ENCODE measurements around the gene KAZN. TPM values are rescaled to one million over a fixed set of nuclear protein-coding genes. Genes with fewer than 3 reads are reported as not detected.

KAZN gene
- total RNA-seq, 1 donor from 2014 or later, result 7.9 TPM

- H3K36me3 Mint-ChIP-seq (ENCODE audit: unreplicated experiment), result no peaks in the 10 kb centered on the region
- H3K4me1 Mint-ChIP-seq (ENCODE audit: low read depth, unreplicated experiment), result peaks cover 14% of the 10 kb centered on the region
- no peak for TF ChIP-seq CTCF (IDR thresholded peaks at IDR 0.05; ENCODE audit: partially characterized antibody, unreplicated experiment)
- no peak overlapping the region for H3K4me3 Mint-ChIP-seq (ENCODE audit: unreplicated experiment)
- H3K27me3 Mint-ChIP-seq (ENCODE audit: unreplicated experiment), result peaks cover 4% of the 10 kb centered on the region
- no peak for DNase-seq
- no peak overlapping the region for H3K27ac Mint-ChIP-seq (ENCODE audit: unreplicated experiment)
- no peaks in the 10 kb centered on the region for H3K9me3 Mint-ChIP-seq (ENCODE audit: unreplicated experiment)
These were observed 490.9 kb downstream of the KAZN start for GRCh38 chr1:15089258-15089992.

GRCh38 chr1:15090373-15090772 is 491.9 kb downstream of the KAZN start:
- DNase-seq, result no peak
- peaks cover 14% of the 10 kb centered on the region for H3K4me1 Mint-ChIP-seq (ENCODE audit: low read depth, unreplicated experiment)
- peaks cover 4% of the 10 kb centered on the region for H3K27me3 Mint-ChIP-seq (ENCODE audit: unreplicated experiment)
- no peaks in the 10 kb centered on the region for H3K9me3 Mint-ChIP-seq (ENCODE audit: unreplicated experiment)
- H3K36me3 Mint-ChIP-seq (ENCODE audit: unreplicated experiment), result no peaks in the 10 kb centered on the region
- H3K4me3 Mint-ChIP-seq (ENCODE audit: unreplicated experiment), result no peak overlapping the region
- peak overlapping the region; percentile 9 for H3K27ac Mint-ChIP-seq (ENCODE audit: unreplicated experiment)
- TF ChIP-seq CTCF (IDR thresholded peaks at IDR 0.05; ENCODE audit: partially characterized antibody, unreplicated experiment), result no peak

GRCh38 chr1:15094056-15094455 is 495.6 kb downstream of the KAZN start:
- Mint-ChIP-seq H3K27ac (ENCODE audit: unreplicated experiment) (no peak overlapping the region), H3K4me3 (ENCODE audit: unreplicated experiment) (no peak overlapping the region), H3K36me3 (ENCODE audit: unreplicated experiment) (no peaks in the 10 kb centered on the region), H3K9me3 (ENCODE audit: unreplicated experiment) (no peaks in the 10 kb centered on the region), H3K27me3 (ENCODE audit: unreplicated experiment) (peaks cover 3% of the 10 kb centered on the region), H3K4me1 (ENCODE audit: low read depth, unreplicated experiment) (peaks cover 11% of the 10 kb centered on the region)
- peak; percentile 38 for DNase-seq
- TF ChIP-seq CTCF (IDR thresholded peaks at IDR 0.05; ENCODE audit: partially characterized antibody, unreplicated experiment), result no peak

- peaks cover 3% of the 10 kb centered on the region for H3K27me3 Mint-ChIP-seq (ENCODE audit: unreplicated experiment)
- no peak overlapping the region for H3K27ac Mint-ChIP-seq (ENCODE audit: unreplicated experiment)
- H3K36me3 Mint-ChIP-seq (ENCODE audit: unreplicated experiment), result peaks cover 3% of the 10 kb centered on the region
- H3K4me3 Mint-ChIP-seq (ENCODE audit: unreplicated experiment), result no peak overlapping the region
- TF ChIP-seq CTCF (IDR thresholded peaks at IDR 0.05; ENCODE audit: partially characterized antibody, unreplicated experiment), result no peak
- DNase-seq, result no peak
- H3K4me1 Mint-ChIP-seq (ENCODE audit: low read depth, unreplicated experiment), result peaks cover 10% of the 10 kb centered on the region
- peaks cover 3% of the 10 kb centered on the region for H3K9me3 Mint-ChIP-seq (ENCODE audit: unreplicated experiment)
These were observed 496.4 kb downstream of the KAZN start for GRCh38 chr1:15094719-15095495.

GRCh38 chr1:15095496-15095875 is 497.0 kb downstream of the KAZN start:
- peaks cover 3% of the 10 kb centered on the region for H3K27me3 Mint-ChIP-seq (ENCODE audit: unreplicated experiment)
- DNase-seq, result no peak

More at GRCh38 chr1:15095496-15095875, 497.0 kb downstream of the KAZN start:
- Mint-ChIP-seq H3K4me1 (ENCODE audit: low read depth, unreplicated experiment) (peaks cover 10% of the 10 kb centered on the region), H3K36me3 (ENCODE audit: unreplicated experiment) (peaks cover 4% of the 10 kb centered on the region), H3K9me3 (ENCODE audit: unreplicated experiment) (peaks cover 5% of the 10 kb centered on the region), H3K27ac (ENCODE audit: unreplicated experiment) (no peak overlapping the region), H3K4me3 (ENCODE audit: unreplicated experiment) (no peak overlapping the region)
- no peak for TF ChIP-seq CTCF (IDR thresholded peaks at IDR 0.05; ENCODE audit: partially characterized antibody, unreplicated experiment)
